Neural cell (in vitro differentiated cells): Measurements from ENCODE around the gene KCNH6. TPM values are rescaled to one million over a fixed set of nuclear protein-coding genes. Genes with fewer than 3 reads are reported as not detected.

ENCODE experiments used
- H2AFZ ChIP-seq: fragments of 200-600, 300-800 bp; sonication (generic), shearing (Covaris generic); 2 replicates; pipeline ENCODE4 v1.6.0; 2014; ENCODE audit warnings: low read depth, mild to moderate bottlenecking, antibody characterized with exemption, low read length, moderate library complexity
- H3F3A ChIP-seq: fragments of 200-600 bp; shearing (Covaris generic); 2 replicates; pipeline ENCODE4 v1.6.1; 2016; ENCODE audit warnings: mild to moderate bottlenecking, moderate library complexity, mixed read lengths, antibody characterized with exemption, low read length; ENCODE audit not compliant: insufficient read depth, poor library complexity, severe bottlenecking
- H3K27ac ChIP-seq: fragments of 200-600, 300-800 bp; sonication (generic), shearing (Covaris generic); 2 replicates; pipeline ENCODE4 v1.5.1; 2014; ENCODE audit warnings: mild to moderate bottlenecking, low read length, moderate library complexity
- H3K27me3 ChIP-seq: fragments of 300-800, 200-600 bp; sonication (generic), shearing (Covaris generic); 2 replicates; pipeline ENCODE4 v1.6.0; 2014; ENCODE audit warnings: mild to moderate bottlenecking, low read depth, low read length, moderate library complexity; ENCODE audit not compliant: insufficient read depth
- H3K36me3 ChIP-seq: fragments of 300-800, 200-600 bp; sonication (generic), shearing (Covaris generic); 2 replicates; pipeline ENCODE4 v1.5.1; 2014; ENCODE audit warnings: mild to moderate bottlenecking, antibody characterized with exemption, low read length, moderate library complexity; ENCODE audit not compliant: insufficient read depth
- H3K4me2 ChIP-seq: fragments of 300-800, 200-600 bp; sonication (generic), shearing (Covaris generic); 2 replicates; pipeline ENCODE4 v1.6.0; 2014; ENCODE audit warnings: mild to moderate bottlenecking, low read length
- H3K4me3 ChIP-seq: fragments of 300-800, 200-600 bp; sonication (generic), shearing (Covaris generic); 2 replicates; pipeline ENCODE4 v1.5.1; 2014; ENCODE audit warnings: mild to moderate bottlenecking, low read length, moderate library complexity
- H3K79me2 ChIP-seq: fragments of 200-600 bp; shearing (Covaris generic); replicated peaks from 2 replicates; pipeline ENCODE4 v1.6.0; 2014; ENCODE audit warnings: mild to moderate bottlenecking, low read length, moderate library complexity; ENCODE audit not compliant: insufficient read depth
- H3K9ac ChIP-seq: fragments of 300-800, 200-600 bp; sonication (generic), shearing (Covaris generic); 2 replicates; pipeline ENCODE4 v1.6.1; 2016; ENCODE audit warnings: mild to moderate bottlenecking, low read length, mixed read lengths
- H3K9me2 ChIP-seq: fragments of 200-600 bp; shearing (Covaris generic); 2 replicates; pipeline ENCODE4 v1.6.1; 2016; ENCODE audit warnings: mild to moderate bottlenecking, low read length, mixed read lengths; ENCODE audit not compliant: insufficient read depth
- H3K9me3 ChIP-seq: fragments of 200-600, 300-800 bp; sonication (generic), shearing (Covaris generic); 2 replicates; pipeline ENCODE4 v1.6.1; 2016; ENCODE audit warnings: mild to moderate bottlenecking, mixed run types, low read length, moderate library complexity, mixed read lengths
- H4K20me1 ChIP-seq: fragments of 200-600 bp; shearing (Covaris generic); 2 replicates; pipeline ENCODE4 v1.6.1; 2016; ENCODE audit warnings: mild to moderate bottlenecking, mixed run types; ENCODE audit not compliant: insufficient read depth
- EP300 ChIP-seq: fragments of 450-650 bp; conservative IDR thresholded peaks from 2 replicates; pipeline ENCODE4 v1.6.1; 2014; ENCODE audit warnings: antibody characterized with exemption, mild to moderate bottlenecking, moderate library complexity; ENCODE audit not compliant: poor library complexity, severe bottlenecking
- EZH2 ChIP-seq: fragments of 200-600, 300-800 bp; shearing (Covaris generic), sonication (generic); IDR thresholded peaks from 2 replicates; pipeline ENCODE4 v1.6.1; 2014; ENCODE audit warnings: antibody characterized with exemption, low read length, borderline replicate concordance, mild to moderate bottlenecking; ENCODE audit not compliant: insufficient read depth, poor library complexity, severe bottlenecking
- MXI1 ChIP-seq: fragments of 450-650 bp; conservative IDR thresholded peaks from 2 replicates; pipeline ENCODE4 v1.6.1; 2014; ENCODE audit warnings: antibody characterized with exemption, mild to moderate bottlenecking; ENCODE audit not compliant: poor library complexity, severe bottlenecking
- POLR2AphosphoS5 ChIP-seq: IDR thresholded peaks from 2 replicates; pipeline ENCODE4 v1.6.1; 2012
- RAD21 ChIP-seq: fragments of 450-650 bp; conservative IDR thresholded peaks from 2 replicates; pipeline ENCODE4 v1.6.1; 2014; ENCODE audit warnings: antibody characterized with exemption, mild to moderate bottlenecking, moderate library complexity
- REST ChIP-seq: IDR thresholded peaks from 2 replicates; pipeline ENCODE4 v1.6.1; 2012; ENCODE audit warnings: borderline replicate concordance
- SMC3 ChIP-seq: fragments of 450-650 bp; conservative IDR thresholded peaks from 2 replicates; pipeline ENCODE4 v1.6.1; 2014; ENCODE audit warnings: antibody characterized with exemption, mild to moderate bottlenecking, moderate library complexity; ENCODE audit not compliant: poor library complexity
- TAF1 ChIP-seq: IDR thresholded peaks from 2 replicates; pipeline ENCODE4 v1.6.1; 2012; ENCODE audit warnings: low read depth
- polyA plus RNA-seq: library from polyadenylated mRNA; depleted of rRNA; stranded (reverse); fragments of >200 nt; gene quantifications from 2 replicates; pipeline ENCODE4 v1.2.3, GENCODE V29; 2014
- TF ChIP-seq, protein P1 (sequence below): fragments of 450-650 bp; IDR thresholded peaks from 2 replicates; pipeline ENCODE4 v1.5.1; 2014; ENCODE audit warnings: antibody characterized with exemption, mild to moderate bottlenecking, moderate library complexity; ENCODE audit not compliant: poor library complexity, severe bottlenecking

KCNH6 gene
- polyA plus RNA-seq, 1 donor from 2014 or later, result not detected

DNA sequence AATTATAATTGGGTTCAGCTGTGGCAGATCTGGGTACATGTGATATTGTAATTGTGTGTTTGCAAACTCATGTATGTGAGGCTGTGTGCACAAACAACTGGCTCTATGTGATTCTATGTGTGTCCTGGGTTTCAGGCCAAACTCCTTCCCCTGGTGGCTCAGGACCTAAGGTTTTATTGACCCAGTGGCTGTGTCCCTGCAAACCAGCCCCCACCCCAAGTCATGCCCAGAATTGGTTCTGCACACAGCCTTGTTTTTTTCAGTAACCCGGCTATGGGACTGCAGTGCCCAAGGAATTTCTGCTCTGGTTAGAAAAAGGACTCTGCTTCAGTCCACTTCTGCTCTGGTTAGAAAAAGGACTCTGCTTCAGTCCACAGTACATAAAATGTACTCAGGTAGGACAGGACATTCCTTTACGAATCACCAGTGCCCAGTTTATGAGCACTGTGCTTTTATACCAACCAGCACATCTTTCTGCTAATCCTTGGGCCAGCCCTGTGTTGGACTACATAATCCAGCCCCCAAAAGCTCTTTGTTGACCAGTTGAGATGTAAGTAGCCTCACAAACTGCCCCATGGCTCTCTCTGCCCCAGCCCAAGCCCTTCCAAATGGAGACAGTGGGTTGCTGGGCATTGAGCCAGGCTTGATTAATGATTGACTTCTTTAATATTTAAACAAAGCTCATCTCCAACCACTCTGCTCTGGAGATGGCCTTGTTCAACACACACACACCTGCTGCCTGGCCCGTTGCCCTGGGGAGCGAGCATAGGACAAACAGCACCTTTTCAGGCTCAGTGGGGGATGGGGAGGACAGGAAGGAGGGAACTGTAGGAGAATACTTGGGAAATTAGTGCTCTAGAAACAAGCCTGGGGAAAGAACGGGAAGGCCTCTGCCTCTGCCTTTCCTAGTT lies 2.9 kb upstream of the KCNH6 start:
- no peaks in the 10 kb centered on the region for H3K9me2 ChIP-seq
- no peaks in the 10 kb centered on the region for H3K36me3 ChIP-seq
- H3F3A ChIP-seq, result no peaks in the 10 kb centered on the region
- no peak overlapping the region for H3K27ac ChIP-seq
- peaks cover 34% of the 10 kb centered on the region for H3K27me3 ChIP-seq
- no peak overlapping the region for H3K4me2 ChIP-seq
- no peaks in the 10 kb centered on the region for H3K9me3 ChIP-seq
- no peaks in the 10 kb centered on the region for H3K79me2 ChIP-seq
- H4K20me1 ChIP-seq, result no peaks in the 10 kb centered on the region
- no peak overlapping the region for H2AFZ ChIP-seq
- H3K9ac ChIP-seq, result no peak overlapping the region
- H3K4me3 ChIP-seq, result no peak overlapping the region
- TF ChIP-seq TAF1 (no peak), SMC3 (no peak), REST (no peak), POLR2AphosphoS5 (no peak), RAD21 (no peak), EZH2 (no peak), MXI1 (no peak), EP300 (no peak)
- TF ChIP-seq, protein P1, sequence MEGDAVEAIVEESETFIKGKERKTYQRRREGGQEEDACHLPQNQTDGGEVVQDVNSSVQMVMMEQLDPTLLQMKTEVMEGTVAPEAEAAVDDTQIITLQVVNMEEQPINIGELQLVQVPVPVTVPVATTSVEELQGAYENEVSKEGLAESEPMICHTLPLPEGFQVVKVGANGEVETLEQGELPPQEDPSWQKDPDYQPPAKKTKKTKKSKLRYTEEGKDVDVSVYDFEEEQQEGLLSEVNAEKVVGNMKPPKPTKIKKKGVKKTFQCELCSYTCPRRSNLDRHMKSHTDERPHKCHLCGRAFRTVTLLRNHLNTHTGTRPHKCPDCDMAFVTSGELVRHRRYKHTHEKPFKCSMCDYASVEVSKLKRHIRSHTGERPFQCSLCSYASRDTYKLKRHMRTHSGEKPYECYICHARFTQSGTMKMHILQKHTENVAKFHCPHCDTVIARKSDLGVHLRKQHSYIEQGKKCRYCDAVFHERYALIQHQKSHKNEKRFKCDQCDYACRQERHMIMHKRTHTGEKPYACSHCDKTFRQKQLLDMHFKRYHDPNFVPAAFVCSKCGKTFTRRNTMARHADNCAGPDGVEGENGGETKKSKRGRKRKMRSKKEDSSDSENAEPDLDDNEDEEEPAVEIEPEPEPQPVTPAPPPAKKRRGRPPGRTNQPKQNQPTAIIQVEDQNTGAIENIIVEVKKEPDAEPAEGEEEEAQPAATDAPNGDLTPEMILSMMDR, result no peak

DNA sequence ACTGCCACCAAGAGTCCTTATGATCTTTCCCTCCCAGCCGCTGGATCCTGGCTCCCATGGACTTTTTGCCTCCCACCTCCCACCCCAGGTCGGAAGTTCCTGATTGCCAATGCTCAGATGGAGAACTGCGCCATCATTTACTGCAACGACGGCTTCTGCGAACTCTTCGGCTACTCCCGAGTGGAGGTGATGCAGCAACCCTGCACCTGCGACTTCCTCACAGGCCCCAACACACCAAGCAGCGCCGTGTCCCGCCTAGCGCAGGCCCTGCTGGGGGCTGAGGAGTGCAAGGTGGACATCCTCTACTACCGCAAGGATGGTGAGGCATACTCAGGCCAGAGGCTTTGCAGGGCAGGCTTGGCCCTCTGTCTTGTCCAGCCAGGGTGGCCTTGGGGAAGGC lies 893 bp downstream of the KCNH6 start:
- no peak overlapping the region for H3K4me2 ChIP-seq
- no peak overlapping the region for H2AFZ ChIP-seq
- TF ChIP-seq POLR2AphosphoS5, result no peak
- TF ChIP-seq EP300, result no peak
- TF ChIP-seq, protein P1, result no peak
- TF ChIP-seq RAD21, result no peak
- TF ChIP-seq SMC3, result no peak
- no peak for TF ChIP-seq EZH2
- no peak for TF ChIP-seq REST
- TF ChIP-seq TAF1, result no peak
- TF ChIP-seq MXI1, result no peak
- no peaks in the 10 kb centered on the region for H4K20me1 ChIP-seq
- no peak overlapping the region for H3K4me3 ChIP-seq
- no peaks in the 10 kb centered on the region for H3K9me2 ChIP-seq
- H3K79me2 ChIP-seq, result no peaks in the 10 kb centered on the region
- H3K36me3 ChIP-seq, result no peaks in the 10 kb centered on the region
- no peak overlapping the region for H3K27ac ChIP-seq
- no peaks in the 10 kb centered on the region for H3K9me3 ChIP-seq
- H3F3A ChIP-seq, result no peaks in the 10 kb centered on the region
- H3K27me3 ChIP-seq, result peaks cover 43% of the 10 kb centered on the region
- H3K9ac ChIP-seq, result no peak overlapping the region
